GM21447 (cell line): ENCODE measurements around the gene CCDC106.
A peak's percentile ranks its signal among the peaks of the same experiment; 100 is the strongest.

Experiments
- ATAC-seq: cut with Tn5 transposase; IDR thresholded peaks from one replicate; pipeline ENCODE4 v1.9.1; 2021; ENCODE audit not compliant: unreplicated experiment

The CCDC106 gene

DNA sequence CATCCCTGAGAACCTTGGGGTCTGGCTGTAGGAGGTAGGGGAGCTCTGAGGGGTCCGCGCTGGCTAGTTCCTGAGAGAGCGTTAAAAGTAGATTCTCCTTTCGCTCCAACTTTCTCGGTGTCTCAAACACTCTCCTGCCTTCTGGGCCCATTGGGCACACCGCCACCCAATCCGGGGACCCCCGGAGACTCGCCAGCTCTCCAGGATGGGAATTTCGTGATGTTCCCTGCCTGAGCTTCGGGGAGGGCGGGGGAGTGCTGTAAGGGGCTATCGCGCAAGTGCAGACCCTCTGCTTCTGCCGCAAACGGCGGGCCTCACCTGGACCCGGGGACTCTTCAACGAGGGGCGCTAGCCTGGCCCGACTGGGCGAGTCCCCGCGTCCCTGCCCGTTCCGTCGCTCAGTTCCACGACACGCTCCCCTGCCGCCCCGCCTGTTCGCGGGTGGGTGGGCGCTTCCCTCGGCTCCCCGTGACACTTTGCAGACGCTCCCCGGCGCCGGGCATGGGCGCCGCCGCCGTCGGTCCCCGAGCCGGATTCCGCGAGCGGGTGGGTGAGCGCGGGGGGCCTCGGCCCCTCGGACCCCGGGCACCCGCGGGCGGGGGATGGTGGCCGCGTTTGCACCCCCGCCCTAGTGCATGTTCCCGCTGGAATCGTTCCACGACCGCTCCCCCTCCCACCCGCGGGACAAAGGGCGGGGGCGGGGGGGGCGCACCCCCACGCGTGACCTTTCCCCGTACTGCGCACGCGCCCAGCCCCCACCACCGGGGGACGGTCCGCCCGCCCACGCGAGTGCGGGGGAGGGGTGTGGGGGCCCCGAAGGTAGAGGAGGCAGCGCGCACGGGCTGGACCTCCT, at the start of gene CCDC106:
CCDC106 (plus strand) TSS at position 481 of the 853 bp plus-strand sequence. CDS start 835 bp downstream, outside the sequence.
- no peak for ATAC-seq

DNA sequence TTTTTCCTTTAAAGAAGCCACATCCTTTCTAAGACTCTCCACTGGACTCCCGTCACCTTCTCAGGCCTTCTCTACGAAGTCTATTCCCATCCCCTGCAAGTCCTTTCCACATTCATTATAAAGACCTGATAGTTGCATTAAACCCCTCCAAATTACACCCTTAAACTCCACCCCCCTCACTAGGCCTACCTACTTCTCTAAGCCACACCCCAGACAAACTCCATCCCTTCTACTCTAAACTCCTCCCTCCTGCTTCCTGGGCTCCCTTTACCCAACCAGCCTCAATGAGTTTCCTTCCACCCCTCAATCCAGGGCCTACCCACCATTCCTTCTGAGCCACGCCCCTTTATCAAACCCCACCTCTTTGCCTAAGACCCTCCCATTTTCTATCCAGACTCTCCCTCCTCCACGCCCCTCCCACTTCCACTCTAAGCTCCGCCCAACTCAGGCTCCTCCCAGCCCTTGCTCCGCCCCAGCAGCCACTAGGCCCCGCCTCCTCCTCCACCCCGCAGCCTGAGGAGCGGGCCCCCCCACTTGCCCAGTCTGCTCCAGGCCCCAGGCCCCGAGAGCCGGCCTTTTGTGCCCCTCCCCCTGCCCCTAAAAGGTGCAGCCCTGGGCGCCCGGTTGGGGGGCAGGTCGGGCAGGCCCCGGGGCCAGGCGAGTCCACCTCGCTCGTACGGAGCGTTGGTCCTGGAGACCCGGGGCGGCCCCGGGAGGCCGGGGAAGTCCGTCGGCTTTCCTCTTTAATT, 49.1 kb upstream of the CCDC106 start:
- ATAC-seq = peak; percentile 52

GRCh38 chr19:55599468-55599841, 48.6 kb upstream of the CCDC106 start, which contains the start of gene FIZ1:
Gene FIZ1 (minus strand): TSS chr19:55599517. CDS start chr19:55597865, 1,652 bp downstream.
- ATAC-seq = peak; percentile 45

GRCh38 chr19:55599842-55600661, 48.0 kb upstream of the CCDC106 start, which contains the start of gene ZNF524:
Gene ZNF524 (plus strand): TSS chr19:55600288. CDS start chr19:55602113, 1,825 bp downstream.
- ATAC-seq = peak; percentile 43

- no peak for ATAC-seq
These were observed 47.4 kb upstream of the CCDC106 start for GRCh38 chr19:55600662-55601028.

GRCh38 chr19:55601084-55601483, 46.9 kb upstream of the CCDC106 start:
- no peak for ATAC-seq

DNA sequence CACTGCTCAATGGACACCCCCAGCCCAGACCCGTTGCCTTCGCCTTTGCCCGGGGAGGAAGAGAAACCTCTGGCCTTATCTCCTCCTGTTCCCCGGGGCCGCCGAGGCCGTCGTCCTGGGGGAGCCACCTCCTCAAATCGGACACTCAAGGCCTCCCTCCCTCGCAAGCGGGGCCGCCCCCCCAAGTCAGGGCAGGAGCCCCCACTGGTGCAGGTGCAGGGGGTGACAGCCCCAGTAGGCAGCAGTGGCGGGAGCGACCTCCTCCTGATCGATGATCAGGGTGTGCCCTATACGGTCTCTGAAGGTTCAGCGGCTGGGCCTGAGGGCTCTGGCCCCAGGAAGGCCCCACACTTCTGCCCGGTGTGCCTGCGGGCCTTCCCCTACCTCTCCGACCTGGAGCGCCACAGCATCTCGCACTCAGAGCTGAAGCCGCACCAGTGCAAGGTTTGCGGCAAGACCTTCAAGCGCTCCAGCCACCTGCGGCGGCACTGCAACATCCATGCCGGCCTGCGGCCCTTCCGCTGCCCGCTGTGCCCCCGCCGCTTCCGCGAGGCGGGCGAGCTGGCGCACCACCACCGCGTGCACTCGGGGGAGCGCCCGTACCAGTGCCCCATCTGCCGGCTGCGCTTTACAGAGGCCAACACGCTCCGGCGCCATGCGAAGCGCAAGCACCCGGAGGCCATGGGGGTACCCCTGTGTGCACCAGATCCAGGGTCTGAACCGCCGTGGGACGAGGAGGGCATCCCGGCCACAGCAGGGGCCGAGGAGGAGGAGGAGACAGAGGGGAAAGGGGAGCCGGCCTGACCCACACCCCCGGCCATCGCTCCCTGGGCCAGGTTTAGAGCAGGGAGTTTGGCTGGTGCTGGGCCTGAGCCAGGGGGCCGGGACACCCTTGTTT, 45.7 kb upstream of the CCDC106 start:
- no peak for ATAC-seq

- ATAC-seq = no peak
These were observed 44.9 kb upstream of the CCDC106 start for GRCh38 chr19:55603115-55603514.

DNA sequence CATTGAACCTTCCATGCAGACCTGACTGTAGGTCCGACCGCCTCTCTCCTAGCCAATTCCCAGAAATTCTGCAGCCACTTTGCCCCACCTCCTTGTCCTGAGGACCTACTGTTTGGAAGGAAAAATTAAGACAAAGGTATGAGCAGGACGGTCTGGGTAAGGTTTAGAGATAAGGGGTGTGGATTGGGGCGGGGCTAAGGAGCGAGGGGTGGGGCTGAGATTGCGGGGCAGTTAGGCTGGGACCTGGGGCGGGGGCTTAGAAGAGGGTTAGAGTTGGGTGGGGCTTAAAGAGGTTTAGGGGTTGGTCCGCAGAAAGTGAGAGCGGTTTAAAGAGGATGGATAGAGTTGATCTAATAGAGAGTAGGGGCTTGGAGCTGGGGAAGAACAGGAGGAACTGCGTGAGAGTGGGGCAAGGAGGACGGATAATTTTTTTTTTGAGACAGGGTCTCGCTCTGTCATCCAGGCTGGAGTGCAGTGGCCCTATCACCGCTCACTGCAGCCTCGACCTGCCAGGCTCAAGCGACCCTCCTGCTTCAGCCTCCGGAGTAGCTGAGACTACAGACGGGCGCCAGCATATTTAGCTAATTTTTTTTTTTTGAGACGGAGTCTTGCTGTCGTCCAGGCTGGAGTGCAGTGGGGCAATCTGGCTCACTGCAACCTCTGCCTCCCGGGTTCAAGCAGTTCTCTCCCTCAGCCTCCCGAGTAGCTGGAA, 44.3 kb upstream of the CCDC106 start:
- ATAC-seq = no peak

DNA sequence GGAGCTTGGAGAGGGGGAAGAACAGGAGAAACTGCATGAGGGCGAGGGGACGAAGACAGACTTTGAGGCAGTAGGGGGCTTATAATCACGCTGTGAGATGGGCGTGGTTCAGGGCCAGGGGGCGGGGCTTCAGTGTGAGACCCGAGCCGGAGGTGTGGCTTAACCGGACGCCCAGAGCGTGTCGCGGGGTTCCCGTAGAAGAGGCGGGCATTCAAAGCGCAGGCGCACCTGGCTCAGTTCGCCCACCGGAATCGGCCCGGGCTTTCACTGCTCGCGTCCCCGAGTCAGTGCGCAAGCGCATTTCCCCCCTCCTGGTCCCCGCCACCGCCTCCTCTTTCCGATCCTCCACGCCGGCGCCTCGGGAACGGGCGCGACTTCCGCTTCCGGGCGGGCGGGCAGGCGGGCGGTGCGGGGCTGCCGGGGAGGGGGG, 42.8 kb upstream of the CCDC106 start:
- ATAC-seq = peak; percentile 64

GRCh38 chr19:55605637-55606470, 42.2 kb upstream of the CCDC106 start, which contains the start of gene ZNF865:
Gene ZNF865 (plus strand): TSS chr19:55605647. CDS start chr19:55613619, 7,972 bp downstream.
- ATAC-seq = peak; percentile 41

GRCh38 chr19:55606471-55606787, 41.6 kb upstream of the CCDC106 start:
- ATAC-seq = no peak

GRCh38 chr19:55606817-55607216, 41.2 kb upstream of the CCDC106 start:
- no peak for ATAC-seq

GRCh38 chr19:55609326-55609725, 38.7 kb upstream of the CCDC106 start:
- no peak for ATAC-seq

DNA sequence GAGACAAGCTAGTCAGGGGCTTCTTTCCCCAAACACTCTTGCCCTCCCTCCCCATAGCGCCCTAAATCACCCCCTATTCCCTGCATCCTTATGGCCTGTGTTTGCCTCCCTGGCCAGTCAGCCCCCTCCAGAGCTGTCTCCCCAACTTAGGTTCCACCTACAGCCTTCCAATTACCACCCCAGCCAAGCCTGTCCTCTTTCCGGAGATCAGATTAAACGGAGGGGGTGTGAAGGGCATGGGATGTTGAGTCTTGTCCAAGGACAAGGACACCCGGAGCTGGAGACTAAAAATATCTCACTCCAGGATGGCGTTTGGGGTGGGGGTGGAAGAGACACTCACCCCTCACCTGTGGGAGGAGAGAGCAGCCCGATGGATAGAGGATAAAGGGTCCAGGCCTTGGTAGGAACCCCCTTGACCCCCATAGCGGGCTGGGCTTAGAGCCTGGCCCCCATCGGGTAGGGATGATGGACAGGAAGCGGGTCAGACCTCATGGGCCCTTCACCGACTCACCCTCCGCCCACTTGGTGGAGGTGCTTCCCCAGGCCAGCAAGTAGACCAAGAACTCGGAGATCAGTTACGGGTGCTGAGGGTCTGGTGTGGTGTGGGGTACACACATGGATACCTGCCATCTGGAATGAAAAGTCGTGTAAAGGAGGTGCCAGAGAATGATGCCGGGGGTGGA, 36.6 kb upstream of the CCDC106 start:
- ATAC-seq = no peak

DNA sequence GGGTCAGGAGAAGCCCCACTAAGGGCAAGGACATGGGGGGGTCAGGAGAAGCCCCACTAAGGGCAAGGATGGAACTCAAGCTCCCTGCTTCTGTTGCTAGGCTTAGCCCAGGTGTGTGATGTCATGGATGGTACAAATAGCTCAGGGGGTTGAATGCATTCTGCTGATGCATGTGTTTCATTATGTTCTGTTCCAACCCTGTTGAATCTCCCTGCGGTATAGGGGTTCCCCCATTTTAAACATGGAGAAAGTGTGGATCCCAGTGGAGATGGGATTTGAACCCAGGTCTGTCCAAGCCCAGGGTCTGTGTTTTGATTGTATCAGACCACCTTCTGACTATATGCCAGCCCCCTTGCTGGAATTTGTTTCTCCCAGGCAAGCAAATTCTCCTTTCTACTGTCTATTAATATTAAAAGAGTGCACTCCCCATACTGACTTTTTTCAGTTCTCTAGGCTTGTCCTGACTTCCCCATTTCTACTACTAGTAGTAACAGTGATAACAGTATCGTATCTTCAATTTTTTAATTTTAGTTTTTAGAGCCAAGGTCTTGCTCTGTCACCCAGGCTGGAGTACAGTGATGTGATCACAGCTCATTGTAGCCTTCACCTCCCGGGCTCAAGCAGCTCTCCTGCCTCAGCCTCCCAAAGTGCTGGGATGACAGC, 35.9 kb upstream of the CCDC106 start:
- no peak for ATAC-seq

GRCh38 chr19:55613396-55613795, 34.6 kb upstream of the CCDC106 start:
- no peak for ATAC-seq
